ENCODE results near the gene IL3. TPM values are rescaled to one million over a fixed set of nuclear protein-coding genes. Genes with fewer than 3 reads are reported as not detected.

The IL3 gene
- total and polyA plus RNA-seq, 9 of the 15 experiments (the other 6 are each of a cell fraction or from before 2014, with no cell fraction given), result not detected

DNA sequence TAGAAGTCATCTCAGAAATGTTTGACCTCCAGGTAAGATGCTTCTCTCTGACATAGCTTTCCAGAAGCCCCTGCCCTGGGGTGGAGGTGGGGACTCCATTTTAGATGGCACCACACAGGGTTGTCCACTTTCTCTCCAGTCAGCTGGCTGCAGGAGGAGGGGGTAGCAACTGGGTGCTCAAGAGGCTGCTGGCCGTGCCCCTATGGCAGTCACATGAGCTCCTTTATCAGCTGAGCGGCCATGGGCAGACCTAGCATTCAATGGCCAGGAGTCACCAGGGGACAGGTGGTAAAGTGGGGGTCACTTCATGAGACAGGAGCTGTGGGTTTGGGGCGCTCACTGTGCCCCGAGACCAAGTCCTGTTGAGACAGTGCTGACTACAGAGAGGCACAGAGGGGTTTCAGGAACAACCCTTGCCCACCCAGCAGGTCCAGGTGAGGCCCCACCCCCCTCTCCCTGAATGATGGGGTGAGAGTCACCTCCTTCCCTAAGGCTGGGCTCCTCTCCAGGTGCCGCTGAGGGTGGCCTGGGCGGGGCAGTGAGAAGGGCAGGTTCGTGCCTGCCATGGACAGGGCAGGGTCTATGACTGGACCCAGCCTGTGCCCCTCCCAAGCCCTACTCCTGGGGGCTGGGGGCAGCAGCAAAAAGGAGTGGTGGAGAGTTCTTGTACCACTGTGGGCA lies 13.8 kb downstream of the IL3 start:
- BruUV-seq (replicated peaks), result no TSS peak
- Histone ChIP-seq H3K27me3 (ENCODE audit: control insufficient read depth in 2 of 2, insufficient read depth in 2 of 2, low read length in 2 of 2) (no peaks in the 10 kb centered on the region), H3K9me1 (ENCODE audit: control insufficient read depth, insufficient read depth, low read length) (no peaks in the 10 kb centered on the region), H3K27ac (ENCODE audit: extremely low read depth, low read depth, low read length) (no peak overlapping the region), H3K4me2 (ENCODE audit: insufficient read depth, low read length) (no peak overlapping the region), H2AFZ (ENCODE audit: low read depth, low read length) (no peak overlapping the region), H3K4me3 (no peak overlapping the region), H3K79me2 (ENCODE audit: control insufficient read depth, insufficient read depth, low read length) (no peaks in the 10 kb centered on the region), H3K9ac (ENCODE audit: insufficient read depth in 1 of 2, low read depth in 2 of 2, low read length in 2 of 2) (no peak overlapping the region; a peak in 1 of 4 replicates), H3K36me3 (ENCODE audit: control insufficient read depth, insufficient read depth, low read length) (no peaks in the 10 kb centered on the region), H3K9me3 (replicated peaks; ENCODE audit: control insufficient read depth, insufficient read depth, low read depth, low read length) (no peaks in the 10 kb centered on the region), H4K20me1 (replicated peaks; ENCODE audit: control insufficient read depth, insufficient read depth, low read length) (no peaks in the 10 kb centered on the region), H3K4me1 (replicated peaks in 1 of 2; ENCODE audit: control insufficient read depth in 2 of 2, insufficient read depth in 2 of 2, low read length in 2 of 2) (peaks cover 28 to 58% of the 10 kb centered on the region in 2 experiments)
- intact Hi-C loops (cut with micrococcal nuclease), result loop anchor here (5.0 kb wide), 1 partner anchor 38 kb away; no protein-coding TSS in a partner anchor
- WGBS (ENCODE audit: insufficient coverage, low coverage, missing lambda C conversion rate), result 57% methylated on average over 5 of the region's 7 CpGs
- FAIRE-seq (no peak), DNase-seq (ENCODE audit: extremely low read depth in 1 of 4, low spot score in 3 of 4) (no peak), ATAC-seq (no peak)
- in situ Hi-C loops (cut with MboI), result loop anchor here (25.0 kb wide), 1 partner anchor 313 kb away; no protein-coding TSS in a partner anchor
- ChIA-PET CTCF (ENCODE audit: low intra/inter-chr PET ratio) (no interaction called here), POLR2A (interaction anchor here (0.6 to 1.2 kb wide), 6 partner anchors 21 to 303 kb away, joined by 3 to 5 read pairs (median 4); no protein-coding TSS in a partner anchor)
- TF ChIP-seq TCF15 (CRISPR knock-in tag; IDR thresholded peaks at IDR 0.05) (no peak), ZNF175 (CRISPR knock-in tag; IDR thresholded peaks at IDR 0.05; ENCODE audit: low read depth) (no peak), E2F6 (IDR thresholded peaks at IDR 0.05; ENCODE audit: borderline replicate concordance in 1 of 2, extremely low read depth in 1 of 2, insufficient read depth in 1 of 2, insufficient read length in 1 of 2, low read depth in 1 of 2, low read length in 1 of 2, poor library complexity in 1 of 2, severe bottlenecking in 1 of 2) (no peak), TOE1 (IDR thresholded peaks at IDR 0.05; ENCODE audit: borderline replicate concordance) (no peak), TOE1 (CRISPR knock-in tag; IDR thresholded peaks at IDR 0.05; ENCODE audit: borderline replicate concordance, low read depth) (no peak), HDAC2 (IDR thresholded peaks at IDR 0.05) (no peak), CBFA2T2 (conservative IDR thresholded peaks at IDR 0.05) (no peak), ZNF445 (CRISPR knock-in tag; IDR thresholded peaks at IDR 0.05; ENCODE audit: low read depth) (no peak)
- TF ChIP-seq, protein P1, sequence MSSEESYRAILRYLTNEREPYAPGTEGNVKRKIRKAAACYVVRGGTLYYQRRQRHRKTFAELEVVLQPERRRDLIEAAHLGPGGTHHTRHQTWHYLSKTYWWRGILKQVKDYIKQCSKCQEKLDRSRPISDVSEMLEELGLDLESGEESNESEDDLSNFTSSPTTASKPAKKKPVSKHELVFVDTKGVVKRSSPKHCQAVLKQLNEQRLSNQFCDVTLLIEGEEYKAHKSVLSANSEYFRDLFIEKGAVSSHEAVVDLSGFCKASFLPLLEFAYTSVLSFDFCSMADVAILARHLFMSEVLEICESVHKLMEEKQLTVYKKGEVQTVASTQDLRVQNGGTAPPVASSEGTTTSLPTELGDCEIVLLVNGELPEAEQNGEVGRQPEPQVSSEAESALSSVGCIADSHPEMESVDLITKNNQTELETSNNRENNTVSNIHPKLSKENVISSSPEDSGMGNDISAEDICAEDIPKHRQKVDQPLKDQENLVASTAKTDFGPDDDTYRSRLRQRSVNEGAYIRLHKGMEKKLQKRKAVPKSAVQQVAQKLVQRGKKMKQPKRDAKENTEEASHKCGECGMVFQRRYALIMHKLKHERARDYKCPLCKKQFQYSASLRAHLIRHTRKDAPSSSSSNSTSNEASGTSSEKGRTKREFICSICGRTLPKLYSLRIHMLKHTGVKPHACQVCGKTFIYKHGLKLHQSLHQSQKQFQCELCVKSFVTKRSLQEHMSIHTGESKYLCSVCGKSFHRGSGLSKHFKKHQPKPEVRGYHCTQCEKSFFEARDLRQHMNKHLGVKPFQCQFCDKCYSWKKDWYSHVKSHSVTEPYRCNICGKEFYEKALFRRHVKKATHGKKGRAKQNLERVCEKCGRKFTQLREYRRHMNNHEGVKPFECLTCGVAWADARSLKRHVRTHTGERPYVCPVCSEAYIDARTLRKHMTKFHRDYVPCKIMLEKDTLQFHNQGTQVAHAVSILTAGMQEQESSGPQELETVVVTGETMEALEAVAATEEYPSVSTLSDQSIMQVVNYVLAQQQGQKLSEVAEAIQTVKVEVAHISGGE (CRISPR knock-in tag; IDR thresholded peaks at IDR 0.05), result no peak
- TF ChIP-seq, protein P2, sequence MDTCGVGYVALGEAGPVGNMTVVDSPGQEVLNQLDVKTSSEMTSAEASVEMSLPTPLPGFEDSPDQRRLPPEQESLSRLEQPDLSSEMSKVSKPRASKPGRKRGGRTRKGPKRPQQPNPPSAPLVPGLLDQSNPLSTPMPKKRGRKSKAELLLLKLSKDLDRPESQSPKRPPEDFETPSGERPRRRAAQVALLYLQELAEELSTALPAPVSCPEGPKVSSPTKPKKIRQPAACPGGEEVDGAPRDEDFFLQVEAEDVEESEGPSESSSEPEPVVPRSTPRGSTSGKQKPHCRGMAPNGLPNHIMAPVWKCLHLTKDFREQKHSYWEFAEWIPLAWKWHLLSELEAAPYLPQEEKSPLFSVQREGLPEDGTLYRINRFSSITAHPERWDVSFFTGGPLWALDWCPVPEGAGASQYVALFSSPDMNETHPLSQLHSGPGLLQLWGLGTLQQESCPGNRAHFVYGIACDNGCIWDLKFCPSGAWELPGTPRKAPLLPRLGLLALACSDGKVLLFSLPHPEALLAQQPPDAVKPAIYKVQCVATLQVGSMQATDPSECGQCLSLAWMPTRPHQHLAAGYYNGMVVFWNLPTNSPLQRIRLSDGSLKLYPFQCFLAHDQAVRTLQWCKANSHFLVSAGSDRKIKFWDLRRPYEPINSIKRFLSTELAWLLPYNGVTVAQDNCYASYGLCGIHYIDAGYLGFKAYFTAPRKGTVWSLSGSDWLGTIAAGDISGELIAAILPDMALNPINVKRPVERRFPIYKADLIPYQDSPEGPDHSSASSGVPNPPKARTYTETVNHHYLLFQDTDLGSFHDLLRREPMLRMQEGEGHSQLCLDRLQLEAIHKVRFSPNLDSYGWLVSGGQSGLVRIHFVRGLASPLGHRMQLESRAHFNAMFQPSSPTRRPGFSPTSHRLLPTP (IDR thresholded peaks at IDR 0.05; ENCODE audit: borderline replicate concordance, extremely low read depth, insufficient read length), result no peak

Data from K562 (cell line).